ENCODE results near the gene GPR65.

Gene GPR65

GRCh38 chr14:88005050-88005481 lies at the start of gene GPR65:
Gene GPR65 (plus strand): TSS chr14:88005135. CDS start chr14:88010848, 5,713 bp downstream.
- FAIRE-seq = no peak

DNA sequence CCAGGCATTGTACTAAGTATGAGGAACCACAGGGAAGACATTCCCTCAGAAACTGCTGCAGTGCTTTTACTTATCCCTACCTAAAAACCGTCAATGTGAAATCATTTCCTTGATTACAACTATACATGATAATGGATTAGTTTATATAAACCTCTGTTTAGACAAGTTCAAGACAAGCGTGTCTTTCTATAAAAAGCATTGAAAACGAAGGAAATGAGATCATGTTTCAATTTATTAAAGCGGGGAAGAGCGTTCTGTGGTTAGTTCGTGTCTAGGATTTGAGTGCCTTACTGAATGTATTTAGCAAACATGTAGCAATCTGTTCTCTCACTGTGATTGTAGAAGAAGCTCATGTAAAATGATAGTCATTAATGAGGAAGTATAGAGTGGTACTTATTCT lies 49.4 kb upstream of the GPR65 start:
- FAIRE-seq = no peak

DNA sequence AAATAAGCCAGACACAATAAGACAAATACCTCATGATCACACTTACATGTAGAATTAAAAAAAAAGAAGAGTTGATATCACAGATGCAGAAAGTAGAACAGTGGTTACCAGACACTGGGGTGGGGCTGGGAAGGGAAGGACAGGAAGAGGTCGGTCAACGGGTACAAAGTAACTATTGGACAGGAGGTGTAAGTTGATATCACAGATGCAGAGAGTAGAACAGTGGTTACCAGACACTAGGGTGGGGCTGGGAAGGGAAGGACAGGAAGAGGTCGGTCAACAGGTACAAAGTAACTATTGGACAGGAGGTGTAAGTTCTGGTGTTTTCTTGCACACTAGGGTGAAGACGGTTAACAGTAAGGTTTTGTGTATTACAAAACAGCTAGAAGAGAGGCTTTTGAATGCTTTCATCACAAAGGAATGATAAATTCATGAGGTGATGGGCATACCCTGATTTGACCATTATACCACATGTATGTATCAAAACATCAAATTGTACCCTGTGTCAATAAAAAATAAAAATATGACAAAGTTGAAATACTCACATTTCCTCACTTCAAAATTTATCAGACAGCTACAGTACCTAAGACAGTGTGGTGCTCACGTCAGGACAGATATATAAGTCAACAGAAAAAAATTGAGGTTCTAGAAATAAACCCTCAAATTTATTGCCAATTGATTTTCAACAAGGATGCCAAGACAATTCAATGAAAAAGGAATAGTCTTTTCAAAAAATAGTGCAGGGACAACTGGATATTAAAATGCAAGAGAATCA lies 44.7 kb upstream of the GPR65 start:
- no peak for FAIRE-seq

DNA sequence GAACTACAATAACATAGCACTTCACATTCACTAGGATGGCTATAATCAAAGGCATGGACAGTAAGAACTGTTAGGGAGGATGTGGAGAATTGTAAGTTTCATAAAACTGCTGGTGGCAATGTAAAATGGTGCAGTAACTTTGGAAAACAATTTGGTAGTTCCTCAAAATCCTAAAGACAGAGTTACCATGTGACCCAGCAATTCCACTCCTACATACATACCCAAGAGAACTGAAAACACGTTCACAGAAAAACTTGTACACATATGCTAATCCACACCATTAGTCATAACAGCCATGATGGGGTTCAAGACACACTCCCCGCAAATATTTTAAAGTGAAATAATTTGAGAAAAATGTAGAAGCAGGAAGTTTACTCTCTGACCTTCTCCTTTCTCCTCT lies 43.7 kb upstream of the GPR65 start:
- no peak for FAIRE-seq

DNA sequence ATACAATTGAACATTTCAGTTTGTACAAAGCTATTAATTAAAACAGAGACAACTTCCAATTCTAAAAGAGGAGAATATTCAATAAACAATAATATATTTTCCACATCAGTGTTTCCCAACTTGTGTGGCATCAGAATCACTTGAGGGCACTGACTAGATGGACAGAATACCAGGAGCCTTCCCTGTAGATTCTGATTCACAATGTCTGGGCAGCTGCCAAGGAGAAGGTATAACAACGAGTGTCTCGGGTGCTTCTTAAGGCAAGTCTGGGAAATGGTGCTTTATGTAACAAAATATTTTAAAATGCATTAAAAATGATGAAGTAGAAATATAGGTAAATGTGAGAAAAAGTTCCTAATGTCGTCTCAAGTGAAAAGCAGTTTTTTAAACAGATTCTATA lies 38.1 kb upstream of the GPR65 start:
- FAIRE-seq = no peak

- FAIRE-seq = no peak
Measured at GRCh38 chr14:87967496-87967895, 37.4 kb upstream of the GPR65 start.

DNA sequence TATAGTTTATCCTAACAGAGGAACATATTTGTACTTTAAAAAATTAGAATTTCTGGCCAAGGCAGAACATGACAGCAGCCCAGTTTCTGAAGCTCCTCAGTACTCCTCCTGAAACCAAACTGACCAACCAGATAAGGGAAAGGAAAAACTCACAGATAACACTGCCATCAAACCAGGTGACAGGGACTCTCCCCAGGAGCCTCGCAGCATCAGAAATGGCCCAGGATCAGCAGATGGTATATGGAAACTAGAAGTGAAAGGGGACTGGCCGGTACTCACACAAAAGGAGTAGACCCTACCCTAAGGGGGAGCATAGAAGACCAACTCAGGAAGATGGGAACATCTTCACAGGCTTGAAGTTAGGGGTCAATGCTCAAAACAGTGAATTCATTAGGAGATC lies 33.9 kb upstream of the GPR65 start:
- no peak for FAIRE-seq

- no peak for FAIRE-seq
Measured at GRCh38 chr14:87975636-87976035, 29.3 kb upstream of the GPR65 start.

GRCh38 chr14:87979689-87980088 lies 25.2 kb upstream of the GPR65 start:
- FAIRE-seq = no peak

- no peak for FAIRE-seq
Measured at GRCh38 chr14:87989221-87989955, 15.5 kb upstream of the GPR65 start.

DNA sequence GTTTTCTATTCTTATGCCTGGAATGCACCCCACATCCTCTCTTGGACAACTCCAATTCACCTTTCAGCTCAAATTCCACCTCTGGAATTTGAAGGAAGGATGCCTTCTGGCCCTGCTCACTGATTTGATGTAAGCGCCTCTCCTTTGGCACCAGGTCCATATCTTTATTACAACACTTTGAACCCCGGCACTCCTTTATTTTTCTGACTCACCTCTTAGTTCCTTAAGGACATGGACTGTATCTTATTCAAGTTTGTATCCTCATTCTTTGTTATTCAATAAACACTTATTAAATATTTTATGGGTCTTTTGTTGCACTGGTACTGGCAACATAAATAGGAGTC lies 15.0 kb upstream of the GPR65 start:
- no peak for FAIRE-seq

DNA sequence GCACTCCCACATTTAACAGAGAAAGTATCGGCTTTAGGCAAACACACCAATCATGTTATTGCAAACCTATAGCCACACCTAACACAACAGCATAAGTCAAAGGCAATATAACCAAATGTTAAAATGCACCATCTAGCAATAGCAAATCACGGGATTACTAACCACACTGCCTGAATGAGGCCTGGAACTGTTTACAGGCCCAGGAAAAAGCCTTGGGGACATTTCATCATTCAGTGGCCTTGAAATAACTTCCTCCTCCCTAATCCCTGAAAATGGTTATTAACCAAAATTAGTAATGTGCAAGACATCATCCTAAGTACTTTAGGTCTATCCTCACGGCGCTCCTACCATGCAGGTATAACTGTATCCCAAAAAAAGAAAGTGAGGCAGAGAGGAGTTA lies 14.3 kb upstream of the GPR65 start:
- no peak for FAIRE-seq

DNA sequence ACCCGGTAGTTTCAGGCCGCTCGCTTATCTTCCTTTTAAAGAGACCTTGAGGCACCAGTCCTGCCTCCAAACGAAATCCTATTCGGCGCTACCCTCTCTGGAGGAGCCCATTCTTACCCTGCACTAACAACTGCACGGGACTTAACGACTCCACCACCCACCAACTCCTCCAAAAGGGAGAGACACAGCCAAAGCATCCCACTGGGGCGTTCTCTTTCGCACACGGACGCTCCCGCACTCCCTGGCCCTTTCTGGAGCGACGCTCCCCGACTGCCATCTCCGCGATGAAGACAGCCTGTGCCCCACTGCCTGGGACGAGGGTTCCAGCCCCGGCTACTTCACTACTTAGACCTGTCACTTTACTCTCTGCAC lies 12.6 kb upstream of the GPR65 start:
- no peak for FAIRE-seq

DNA sequence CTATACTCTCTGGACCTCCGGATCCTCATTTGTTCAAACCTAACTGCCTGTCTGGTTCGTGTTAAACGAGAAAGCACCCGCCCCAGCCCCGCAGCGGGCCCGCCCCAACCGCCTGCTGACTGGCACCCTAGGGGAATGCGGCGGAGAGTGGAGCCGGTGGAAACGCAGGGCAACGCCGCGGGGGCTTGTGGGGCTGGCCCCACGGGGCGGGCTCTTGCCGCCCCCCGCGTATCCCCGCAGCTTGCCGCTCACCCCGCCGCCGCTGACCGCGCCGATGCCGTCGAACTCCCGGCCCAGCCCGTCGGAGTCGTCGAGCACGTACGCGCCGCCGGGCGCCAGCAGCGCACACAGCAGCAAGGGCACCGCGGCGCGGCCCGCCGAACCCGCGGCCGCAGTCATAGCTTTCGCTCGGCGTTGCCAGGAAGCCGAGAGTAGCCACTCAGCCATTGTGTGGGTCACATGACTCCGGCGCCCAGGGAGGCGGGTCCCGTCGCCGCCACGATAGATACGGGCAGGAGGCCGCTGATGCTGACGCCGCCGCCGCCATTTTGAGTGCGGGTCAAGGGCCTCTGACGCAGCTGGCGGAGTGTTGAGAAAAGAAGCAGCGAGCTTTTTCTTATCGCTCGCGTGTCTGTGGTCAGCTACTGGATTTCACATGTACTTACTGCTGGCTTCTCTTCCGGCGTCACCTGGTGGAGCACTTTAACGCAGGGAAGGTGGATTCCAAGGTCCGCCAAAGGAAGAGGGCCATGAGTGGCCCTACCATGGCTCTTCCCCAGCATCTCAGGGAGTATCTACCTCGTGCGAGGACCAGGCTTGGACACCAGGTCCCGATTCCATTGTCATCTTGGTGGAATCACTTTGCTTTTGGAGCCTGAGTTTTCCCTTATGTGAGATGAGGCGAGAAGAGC lies 12.0 kb upstream of the GPR65 start, which contains the start of gene GALC:
Gene GALC, minus strand, starts transcription at position 465 of the 911 bp plus-strand sequence. Its CDS starts 18 bp downstream, at position 447.
- peak; percentile 6 for FAIRE-seq

GRCh38 chr14:87994974-87995373 lies 10.0 kb upstream of the GPR65 start:
- no peak for FAIRE-seq

DNA sequence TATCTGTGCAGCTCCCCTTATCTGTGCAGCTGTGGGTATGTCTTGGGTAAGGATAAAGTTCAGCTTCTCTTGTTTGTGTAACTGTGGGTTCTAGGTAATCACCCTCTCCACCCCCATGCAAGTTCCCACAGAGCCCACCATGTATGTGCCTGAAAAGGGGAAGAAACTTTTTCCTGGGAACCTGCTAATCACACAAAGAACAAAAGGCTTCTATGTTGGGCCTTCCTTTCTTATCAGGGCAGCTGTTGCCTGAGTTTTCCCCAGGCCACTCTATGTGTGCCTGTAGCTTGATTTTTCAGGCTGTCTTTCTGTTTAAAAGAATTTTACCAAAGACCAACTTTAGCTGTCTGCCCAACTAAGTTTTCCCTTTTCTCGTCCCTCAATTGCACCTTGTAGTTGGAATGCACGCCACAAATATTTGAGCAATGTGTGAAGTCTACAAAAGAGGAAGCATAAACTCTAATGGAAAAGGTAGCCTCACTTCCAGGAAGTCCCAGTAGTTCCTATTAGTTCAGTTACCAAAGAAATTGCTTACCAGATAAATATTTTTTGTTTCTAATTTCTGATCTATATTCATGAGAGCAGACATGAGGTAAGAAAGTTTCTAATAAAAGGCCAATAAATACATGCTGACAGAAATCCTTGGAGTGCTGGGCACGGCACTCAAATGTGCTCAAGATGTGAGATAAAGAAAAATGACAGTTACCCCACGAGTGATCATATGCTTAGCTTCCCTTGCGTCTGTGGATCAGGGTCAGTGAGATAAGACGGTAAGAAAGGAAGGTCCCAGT lies 9.2 kb upstream of the GPR65 start:
- no peak for FAIRE-seq

DNA sequence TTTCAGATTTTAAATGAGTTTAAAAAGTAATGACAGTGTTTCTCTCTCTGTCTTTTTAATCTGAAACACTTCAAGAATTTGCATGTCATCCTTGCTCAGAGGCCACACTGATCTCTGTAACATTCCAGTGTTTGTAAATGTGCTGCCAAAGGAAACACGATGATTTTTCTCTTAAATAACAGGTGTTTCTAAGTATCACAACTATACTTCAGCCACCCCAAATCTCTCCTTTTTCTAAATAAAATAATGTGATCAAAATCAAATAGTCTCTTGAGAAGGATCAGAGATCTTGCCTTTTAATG lies 8.7 kb upstream of the GPR65 start:
- FAIRE-seq = no peak

DNA sequence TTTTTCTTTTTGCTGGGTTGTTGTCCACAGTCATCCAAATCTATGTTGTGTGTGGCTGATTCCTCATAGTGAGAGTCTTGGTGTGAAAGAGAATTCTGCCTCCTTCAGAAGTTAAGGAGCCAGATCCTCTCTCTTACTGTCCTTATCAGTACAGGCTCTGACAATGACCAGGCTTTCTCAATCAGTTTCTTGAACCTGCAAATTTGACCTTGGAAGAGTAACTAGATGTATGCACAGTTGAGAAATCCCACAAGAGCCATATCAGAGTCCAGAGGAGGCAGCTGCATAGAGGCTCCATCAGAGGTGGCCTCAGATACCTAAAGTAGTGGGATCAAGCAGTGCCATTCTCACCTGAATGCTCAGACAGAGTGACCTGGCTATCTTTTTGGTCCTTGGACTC lies 6.5 kb upstream of the GPR65 start:
- no peak for FAIRE-seq

DNA sequence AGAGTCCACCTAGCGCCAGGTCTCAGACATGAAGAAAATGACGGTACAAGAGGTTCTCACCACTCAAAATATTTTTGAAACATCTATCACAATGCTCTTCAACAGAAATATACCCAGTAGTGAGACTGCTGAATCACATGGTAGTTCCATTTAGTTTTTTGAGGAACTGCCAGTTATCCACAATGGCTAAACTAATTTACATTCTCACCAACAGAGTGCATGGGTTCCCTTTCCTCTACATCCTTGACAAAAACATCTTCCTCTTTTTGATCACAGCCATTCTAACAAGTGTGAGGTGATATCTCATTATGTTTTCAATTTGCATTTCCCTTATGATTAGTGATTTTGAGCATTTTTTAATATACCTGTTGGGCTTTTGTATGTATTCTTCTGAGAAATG lies 5.7 kb upstream of the GPR65 start:
- FAIRE-seq = no peak

GRCh38 chr14:88002421-88003075 lies 2.4 kb upstream of the GPR65 start:
- FAIRE-seq = no peak

- FAIRE-seq = peak; percentile 61
Measured at GRCh38 chr14:88003425-88003824, 1.5 kb upstream of the GPR65 start.

DNA sequence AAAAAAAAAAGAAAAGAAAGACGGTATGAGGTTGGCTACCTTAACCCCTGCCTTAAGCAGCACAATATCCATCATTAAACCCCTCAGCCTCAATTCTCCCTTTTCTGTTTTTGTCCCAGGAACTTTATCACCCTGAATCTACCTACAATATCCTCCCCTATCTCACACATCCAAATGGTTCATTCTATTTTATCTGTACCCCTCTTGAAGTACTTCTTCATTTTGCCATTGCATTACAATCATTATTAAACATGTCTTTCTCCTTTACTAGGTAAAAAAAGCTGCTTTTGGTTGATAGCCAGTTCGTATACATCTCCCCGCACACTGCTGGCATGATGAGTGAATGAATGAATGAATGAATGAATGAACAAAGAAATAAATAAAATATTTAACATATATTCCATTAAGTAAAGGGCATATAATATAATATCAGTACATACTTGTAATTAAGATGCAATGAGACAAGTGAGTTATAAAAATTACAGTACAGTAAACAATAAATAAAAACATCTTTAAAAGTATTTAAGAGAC lies 364 bp upstream of the GPR65 start:
- no peak for FAIRE-seq

Data from G401.6 (cell line).